NCI-H460 (cell line): ENCODE data around the gene FOXN3. TPM values are rescaled to one million over a fixed set of nuclear protein-coding genes. Genes with fewer than 3 reads are reported as not detected.

Source experiments
- DNase-seq: peaks from one replicate; pipeline ENCODE4 v3.0.0-alpha.2; 2016; ENCODE audit warnings: low read depth; ENCODE audit errors: extremely low read depth
- total RNA-seq: library from RNA; depleted of rRNA; stranded (reverse); fragments of >200 nt; shearing (Covaris generic); gene quantifications from 2 replicates; pipeline ENCODE4 v1.2.3, GENCODE V29; 2014

The FOXN3 gene
- total RNA-seq, 1 experiment from 2014 or later, result 7.9 TPM

GRCh38 chr14:89288114-89288513 lies 128.9 kb downstream of the FOXN3 start:
- no peak for DNase-seq

DNA sequence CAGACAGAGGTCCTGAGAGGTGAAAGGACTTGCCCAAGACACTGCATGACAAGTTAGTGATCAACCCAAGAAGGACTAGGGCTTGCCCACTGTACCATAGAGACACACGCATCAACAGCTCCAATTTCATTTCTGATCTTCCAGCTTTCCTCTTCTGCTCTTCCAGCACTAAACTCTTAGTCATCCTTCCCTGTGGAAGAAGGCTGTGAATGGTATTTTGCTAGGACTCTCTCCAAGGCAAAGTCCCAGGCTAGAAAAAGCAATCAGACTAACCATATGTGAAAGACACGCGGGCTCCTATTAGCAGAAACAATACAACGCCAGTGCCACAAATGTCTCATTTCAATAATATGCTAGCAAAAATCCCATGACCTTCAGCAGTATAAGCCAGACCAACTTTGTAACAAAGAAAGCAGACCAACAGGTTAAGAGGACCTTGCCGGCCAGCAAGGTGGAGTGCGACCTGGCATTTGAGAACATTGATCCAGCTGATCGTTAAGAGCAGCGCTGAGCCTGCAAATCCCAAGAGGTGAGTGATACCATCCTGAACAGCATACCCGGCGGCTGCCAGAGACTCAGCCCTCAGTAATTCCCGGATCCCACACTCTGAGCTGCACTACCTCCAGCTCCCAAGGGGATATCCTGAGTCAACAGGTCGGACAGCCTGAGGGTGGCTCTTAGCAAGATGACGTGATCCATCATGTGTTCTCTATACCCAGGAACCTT lies 132.5 kb downstream of the FOXN3 start:
- DNase-seq, result no peak

GRCh38 chr14:89283327-89284060 lies 133.5 kb downstream of the FOXN3 start:
- DNase-seq, result no peak

- DNase-seq, result no peak
Observed at GRCh38 chr14:89282191-89282590, 134.8 kb downstream of the FOXN3 start.

DNA sequence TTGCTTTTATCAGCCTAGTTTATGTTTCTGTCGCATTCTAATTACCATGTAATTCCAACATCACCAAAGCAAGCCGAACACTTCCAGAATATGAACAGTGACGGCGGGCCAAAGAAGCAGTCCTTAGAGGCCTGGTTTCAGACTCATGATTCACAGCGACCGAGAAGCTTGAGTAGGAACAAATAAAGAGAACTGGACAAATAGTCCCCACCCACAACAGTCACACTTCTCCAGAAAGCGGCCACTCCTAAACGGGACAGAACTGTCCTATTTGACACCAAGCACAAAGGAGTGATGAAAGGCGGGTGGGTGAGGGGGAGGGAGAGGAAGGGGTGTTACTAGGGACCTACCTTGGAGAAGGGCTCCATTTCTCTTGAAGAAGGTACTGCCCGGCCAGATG lies 136.4 kb downstream of the FOXN3 start:
- DNase-seq, result no peak

- no peak for DNase-seq
Observed at GRCh38 chr14:89279649-89280232, 137.3 kb downstream of the FOXN3 start.

- DNase-seq, result no peak
Observed at GRCh38 chr14:89277203-89277602, 139.8 kb downstream of the FOXN3 start.

GRCh38 chr14:89276424-89276975 lies 140.5 kb downstream of the FOXN3 start:
- no peak for DNase-seq

DNA sequence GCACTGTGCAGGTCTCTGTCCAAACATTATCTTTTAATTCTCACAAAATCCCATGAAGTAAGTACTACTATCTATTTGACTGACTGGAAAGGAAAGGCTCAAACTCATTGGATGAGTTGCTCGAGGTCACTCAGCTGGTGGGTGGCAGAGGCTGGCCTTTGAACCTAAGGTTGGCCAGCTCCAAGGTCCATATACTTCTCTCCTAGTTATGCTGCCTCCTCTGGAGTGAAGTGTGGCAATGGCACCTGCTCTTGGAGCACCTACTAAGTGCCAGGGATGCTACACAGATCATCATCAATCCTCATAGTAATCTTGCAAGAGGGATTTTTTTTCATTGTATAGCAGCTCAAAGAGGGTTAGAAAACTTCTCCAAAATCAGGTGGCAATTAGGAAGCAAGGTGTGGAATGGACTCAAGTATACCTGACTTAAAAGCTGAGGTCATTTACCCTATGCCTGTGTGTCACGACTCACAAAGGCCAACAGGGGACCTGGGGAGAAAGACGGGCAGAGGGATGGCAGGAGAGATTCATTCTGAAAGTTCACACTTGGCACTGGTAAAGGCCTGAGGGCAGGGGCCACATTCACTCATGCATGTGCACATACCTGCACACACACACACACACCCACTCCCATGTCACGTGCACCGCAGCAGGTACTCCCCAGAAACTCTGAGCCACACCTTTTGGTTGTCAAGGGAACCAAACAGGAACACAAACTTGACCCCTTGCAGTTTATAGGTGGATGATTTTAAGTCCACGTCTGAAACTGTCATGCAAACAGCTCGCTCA lies 146.4 kb downstream of the FOXN3 start:
- no peak for DNase-seq

GRCh38 chr14:89269404-89269803 lies 147.6 kb downstream of the FOXN3 start:
- no peak for DNase-seq

DNA sequence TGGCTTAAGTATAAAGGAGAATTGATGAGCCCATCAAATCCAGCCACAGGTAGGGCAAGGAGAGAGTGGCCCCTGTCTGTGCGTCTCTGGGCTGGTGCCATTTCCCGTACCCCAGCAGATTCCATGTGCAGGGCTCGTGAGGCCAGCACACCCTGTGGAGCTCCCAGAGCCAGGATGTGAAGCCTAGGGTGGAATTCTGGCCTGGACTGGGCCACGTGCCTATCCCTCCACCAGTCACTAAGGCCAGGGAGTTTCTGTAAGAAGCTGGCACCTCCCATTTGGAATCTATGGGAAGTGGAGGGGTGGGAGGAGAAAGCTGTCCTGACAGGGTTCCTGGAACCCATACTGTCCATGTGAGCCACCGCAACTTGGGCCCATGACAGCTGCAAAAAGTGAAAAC lies 148.5 kb downstream of the FOXN3 start:
- DNase-seq, result no peak

GRCh38 chr14:89267656-89268055 lies 149.4 kb downstream of the FOXN3 start:
- DNase-seq, result no peak

DNA sequence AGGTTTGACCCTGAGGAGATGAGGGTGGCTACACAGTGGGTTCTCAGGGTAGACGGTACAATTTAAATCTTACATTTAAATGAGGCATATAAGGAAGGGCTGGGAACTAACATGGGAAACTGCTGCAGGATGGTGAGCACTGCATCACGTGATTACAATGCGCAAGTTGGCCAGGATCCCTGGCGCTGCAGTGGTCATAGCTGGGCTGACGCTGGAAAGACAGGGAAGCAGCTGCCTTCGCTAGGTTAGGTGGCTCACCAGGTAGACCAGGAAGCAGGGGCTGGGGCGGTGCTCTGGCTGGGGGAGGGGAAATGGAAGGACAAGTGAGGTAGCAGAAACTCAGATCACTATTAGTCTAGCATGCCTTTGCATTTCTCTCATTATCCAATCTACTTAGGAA lies 149.9 kb downstream of the FOXN3 start:
- no peak for DNase-seq

DNA sequence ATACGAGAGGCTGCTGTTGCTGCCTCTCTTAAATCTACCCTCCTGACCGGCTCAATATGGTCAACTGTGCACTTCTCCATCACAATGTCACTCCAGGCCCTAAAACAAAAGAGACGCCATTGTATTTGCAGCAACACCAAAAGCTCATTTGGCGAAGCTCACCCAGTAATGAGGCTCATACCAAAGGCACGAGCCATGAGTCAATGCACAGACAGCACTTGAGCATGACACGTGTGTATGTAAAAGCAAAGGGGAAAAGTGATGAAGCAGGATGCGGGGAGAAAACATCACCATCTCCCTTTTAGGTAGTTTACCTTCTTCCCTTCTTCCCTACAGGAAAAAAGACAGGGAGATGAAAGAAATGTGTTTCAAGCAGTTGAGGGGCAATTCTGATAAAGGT lies 150.3 kb downstream of the FOXN3 start:
- no peak for DNase-seq

- no peak for DNase-seq
Observed at GRCh38 chr14:89265234-89265633, 151.8 kb downstream of the FOXN3 start.

DNA sequence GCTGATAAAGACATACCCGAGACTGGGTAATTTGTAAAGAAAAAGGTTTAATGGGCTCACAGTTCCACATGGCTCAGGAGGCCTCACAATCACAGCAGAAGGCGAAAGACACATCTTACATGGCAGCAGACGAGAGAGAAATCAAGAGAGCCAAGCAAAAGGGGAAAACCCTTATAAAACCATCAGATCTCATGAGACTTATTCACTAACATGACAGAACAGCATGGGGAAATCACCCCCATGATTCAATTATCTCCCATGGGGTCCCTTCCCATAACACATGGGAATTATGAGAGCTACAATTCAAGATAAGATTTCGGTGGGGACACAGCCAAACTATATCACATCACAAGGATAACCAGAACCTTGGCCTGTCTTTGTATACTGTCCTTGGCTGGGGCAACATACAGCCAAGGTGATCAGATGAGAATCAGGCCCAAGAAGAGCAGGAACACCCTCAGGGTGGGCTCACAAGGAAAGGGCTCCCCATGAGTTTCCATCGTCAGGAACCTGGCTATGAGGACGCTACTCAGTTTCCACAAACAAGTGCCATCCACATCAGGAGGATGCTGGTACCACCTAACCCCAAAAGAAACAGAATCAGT lies 152.7 kb downstream of the FOXN3 start:
- DNase-seq, result no peak

GRCh38 chr14:89262041-89262440 lies 155.0 kb downstream of the FOXN3 start:
- no peak for DNase-seq

- DNase-seq, result no peak
Observed at GRCh38 chr14:89260898-89261297, 156.1 kb downstream of the FOXN3 start.

- DNase-seq, result no peak
Observed at GRCh38 chr14:89259951-89260609, 157.0 kb downstream of the FOXN3 start.

GRCh38 chr14:89258728-89259273 lies 158.2 kb downstream of the FOXN3 start:
- DNase-seq, result no peak
